ENCODE results near the gene FXYD2.

Gene FXYD2

DNA sequence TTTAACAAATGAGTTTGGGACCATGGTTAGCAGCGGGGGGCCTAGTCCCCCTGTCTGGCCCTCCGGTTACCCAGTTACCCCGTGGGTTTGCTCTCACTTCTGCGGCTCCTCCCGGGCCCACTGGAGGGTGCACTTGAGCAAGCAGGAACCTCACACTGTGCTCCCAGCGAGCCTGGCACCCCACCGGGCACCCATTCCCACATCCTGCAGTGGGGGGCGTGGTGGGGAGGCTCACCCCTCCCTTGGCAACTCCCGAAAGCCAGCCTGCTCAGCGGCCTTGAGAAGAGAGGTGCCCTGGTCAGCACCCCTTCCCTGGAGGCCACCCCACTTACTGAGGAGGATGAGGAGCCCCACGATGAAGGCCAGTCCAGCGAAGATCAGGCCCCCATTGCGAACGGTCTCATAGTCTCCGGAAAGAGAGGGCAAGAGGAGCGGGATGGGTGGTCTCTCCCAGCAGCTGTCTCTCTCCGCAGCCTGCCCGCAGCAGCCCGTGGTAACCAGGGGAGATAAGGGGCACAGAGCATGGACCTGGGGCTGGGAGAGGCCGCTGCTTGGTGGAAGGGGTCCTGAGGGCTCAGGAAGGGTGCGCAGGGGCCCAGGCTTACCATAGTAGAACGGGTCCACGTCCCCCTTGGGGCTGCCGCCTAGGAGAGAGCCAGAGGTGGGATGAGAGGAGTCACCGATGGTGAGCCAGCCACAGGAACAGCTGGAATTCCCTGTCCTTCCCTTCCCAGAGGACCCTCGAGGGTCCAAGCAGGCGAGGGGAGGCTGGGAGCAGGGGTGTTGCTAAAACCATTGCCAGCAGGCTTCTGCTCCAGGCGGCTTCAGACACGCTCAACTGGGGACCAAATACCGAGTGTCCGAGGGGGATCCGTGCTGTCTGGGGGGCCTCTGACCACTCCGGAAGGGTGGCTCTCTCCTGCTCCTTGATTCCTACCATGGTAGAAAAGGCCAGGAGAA is 2.2 kb downstream of the FXYD2 start:
- Histone ChIP-seq H3K27me3 (ENCODE audit: insufficient read depth, low read length) (no peaks in the 10 kb centered on the region), H2AK5ac (ENCODE audit: low read length) (no peak overlapping the region), H2BK5ac (ENCODE audit: low read depth, low read length, poor library complexity) (no peak overlapping the region), H3K27ac (ENCODE audit: low read depth, low read length) (no peak overlapping the region), H3K36me3 (ENCODE audit: control insufficient read depth in 1 of 2, insufficient read depth in 2 of 2, low read length in 2 of 2) (no peaks in the 10 kb centered on the region), H4K91ac (ENCODE audit: low read depth, low read length) (no peak overlapping the region), H3K79me2 (ENCODE audit: control insufficient read depth, insufficient read depth, low read length, poor library complexity) (no peaks in the 10 kb centered on the region), H3K18ac (ENCODE audit: low read length) (no peak overlapping the region), H3K4me1 (ENCODE audit: control insufficient read depth in 1 of 2, insufficient read depth in 2 of 2, low read length in 2 of 2) (peaks cover 3 to 7% of the 10 kb centered on the region in 2 experiments), H2BK12ac (ENCODE audit: low read length) (no peak overlapping the region), H3K9me3 (ENCODE audit: insufficient read depth, low read depth, low read length) (no peaks in the 10 kb centered on the region), H4K12ac (ENCODE audit: low read depth, low read length) (no peak overlapping the region), H3K14ac (ENCODE audit: low read length) (no peak overlapping the region), H3K23ac (ENCODE audit: low read length) (no peak overlapping the region), H2BK120ac (ENCODE audit: insufficient read depth, low read length, poor library complexity) (no peak overlapping the region), H3K4me3 (ENCODE audit: low read depth, low read length) (no peak overlapping the region), H3K9ac (ENCODE audit: low read length) (no peak overlapping the region), H4K8ac (ENCODE audit: low read depth, low read length) (no peak overlapping the region), H3K4me2 (ENCODE audit: low read length) (no peak overlapping the region), H3K79me1 (ENCODE audit: low read length) (no peaks in the 10 kb centered on the region), H2AFZ (ENCODE audit: insufficient read depth, low read length, poor library complexity) (no peak overlapping the region), H3K4ac (ENCODE audit: low read depth, low read length) (no peak overlapping the region)
- no CpG with 5 or more reads among the region's 33 CpGs for WGBS (ENCODE audit: extremely low coverage, insufficient coverage, insufficient read length)
- DNase-seq: no peak

DNA sequence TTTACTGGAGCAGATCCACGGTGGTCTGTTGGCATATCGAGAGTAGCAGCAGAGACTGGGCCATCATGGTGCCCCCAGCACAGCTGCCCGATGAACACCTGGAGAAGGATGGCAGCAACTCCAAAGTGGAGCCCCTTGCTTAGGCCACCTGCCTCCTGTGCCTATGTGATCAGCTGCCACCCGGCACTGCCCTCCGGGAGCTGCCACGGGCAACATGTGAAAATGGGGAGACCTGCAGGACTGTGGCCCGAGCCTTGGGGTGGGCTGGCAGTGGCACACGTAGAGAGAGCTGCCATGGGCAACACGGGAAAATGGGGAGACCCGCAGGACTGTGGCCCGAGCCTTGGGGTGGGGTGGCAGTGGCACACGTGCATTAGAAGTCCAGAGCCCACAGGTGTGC is 3.1 kb downstream of the FXYD2 start:
- Histone ChIP-seq H3K79me2 (ENCODE audit: control insufficient read depth, insufficient read depth, low read length, poor library complexity) (no peaks in the 10 kb centered on the region), H4K8ac (ENCODE audit: low read depth, low read length) (no peak overlapping the region), H3K9me3 (ENCODE audit: insufficient read depth, low read depth, low read length) (no peaks in the 10 kb centered on the region), H3K4me2 (ENCODE audit: low read length) (no peak overlapping the region), H3K36me3 (ENCODE audit: control insufficient read depth in 1 of 2, insufficient read depth in 2 of 2, low read length in 2 of 2) (no peaks in the 10 kb centered on the region), H2AK5ac (ENCODE audit: low read length) (no peak overlapping the region), H3K27ac (ENCODE audit: low read depth, low read length) (no peak overlapping the region), H3K4me1 (ENCODE audit: control insufficient read depth in 1 of 2, insufficient read depth in 2 of 2, low read length in 2 of 2) (peaks cover 12 to 16% of the 10 kb centered on the region in 2 experiments), H3K4ac (ENCODE audit: low read depth, low read length) (no peak overlapping the region), H2AFZ (ENCODE audit: insufficient read depth, low read length, poor library complexity) (no peak overlapping the region), H4K91ac (ENCODE audit: low read depth, low read length) (no peak overlapping the region), H3K9ac (ENCODE audit: low read length) (no peak overlapping the region), H3K27me3 (ENCODE audit: insufficient read depth, low read length) (no peaks in the 10 kb centered on the region), H2BK12ac (ENCODE audit: low read length) (no peak overlapping the region), H3K18ac (ENCODE audit: low read length) (no peak overlapping the region), H4K12ac (ENCODE audit: low read depth, low read length) (no peak overlapping the region), H3K23ac (ENCODE audit: low read length) (no peak overlapping the region), H3K4me3 (ENCODE audit: low read depth, low read length) (no peak overlapping the region), H2BK120ac (ENCODE audit: insufficient read depth, low read length, poor library complexity) (no peak overlapping the region), H3K79me1 (ENCODE audit: low read length) (no peaks in the 10 kb centered on the region), H2BK5ac (ENCODE audit: low read depth, low read length, poor library complexity) (no peak overlapping the region), H3K14ac (ENCODE audit: low read length) (no peak overlapping the region)
- no peak for DNase-seq
- WGBS (ENCODE audit: extremely low coverage, insufficient coverage, insufficient read length): no CpG with 5 or more reads among the region's 12 CpGs

DNA sequence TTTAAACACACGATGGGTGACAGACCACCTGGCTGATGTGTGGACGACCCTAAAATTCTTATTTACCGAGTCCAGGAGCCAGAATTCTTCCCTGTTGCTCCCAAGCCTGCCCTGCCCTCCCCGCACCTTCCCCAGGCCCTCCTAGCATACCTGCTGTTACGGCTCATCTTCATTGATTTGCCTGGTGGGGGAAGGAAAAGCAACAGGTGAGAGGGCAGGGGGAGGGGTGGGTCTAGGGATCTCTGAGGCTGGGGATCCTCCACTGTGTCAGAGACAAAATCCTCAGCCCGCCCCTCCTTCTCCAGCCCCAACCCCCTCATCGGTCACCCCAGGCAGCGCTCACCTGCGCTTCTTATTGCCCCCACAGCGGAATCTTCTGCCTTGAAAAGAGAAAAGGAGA is 4.0 kb downstream of the FXYD2 start:
- Histone ChIP-seq H4K91ac (ENCODE audit: low read depth, low read length) (no peak overlapping the region), H3K36me3 (ENCODE audit: control insufficient read depth in 1 of 2, insufficient read depth in 2 of 2, low read length in 2 of 2) (no peaks in the 10 kb centered on the region), H3K27ac (ENCODE audit: low read depth, low read length) (no peak overlapping the region), H2BK120ac (ENCODE audit: insufficient read depth, low read length, poor library complexity) (no peak overlapping the region), H3K18ac (ENCODE audit: low read length) (no peak overlapping the region), H3K79me2 (ENCODE audit: control insufficient read depth, insufficient read depth, low read length, poor library complexity) (no peaks in the 10 kb centered on the region), H3K14ac (ENCODE audit: low read length) (no peak overlapping the region), H3K9ac (ENCODE audit: low read length) (no peak overlapping the region), H3K4me2 (ENCODE audit: low read length) (no peak overlapping the region), H3K23ac (ENCODE audit: low read length) (no peak overlapping the region), H2BK12ac (ENCODE audit: low read length) (no peak overlapping the region), H4K12ac (ENCODE audit: low read depth, low read length) (no peak overlapping the region), H3K9me3 (ENCODE audit: insufficient read depth, low read depth, low read length) (no peaks in the 10 kb centered on the region), H3K4me3 (ENCODE audit: low read depth, low read length) (no peak overlapping the region), H4K8ac (ENCODE audit: low read depth, low read length) (no peak overlapping the region), H3K4ac (ENCODE audit: low read depth, low read length) (no peak overlapping the region), H2AK5ac (ENCODE audit: low read length) (no peak overlapping the region), H2BK5ac (ENCODE audit: low read depth, low read length, poor library complexity) (no peak overlapping the region), H3K4me1 (ENCODE audit: control insufficient read depth in 1 of 2, insufficient read depth in 2 of 2, low read length in 2 of 2) (peaks cover 21 to 23% of the 10 kb centered on the region in 2 experiments), H2AFZ (ENCODE audit: insufficient read depth, low read length, poor library complexity) (no peak overlapping the region), H3K27me3 (ENCODE audit: insufficient read depth, low read length) (no peaks in the 10 kb centered on the region), H3K79me1 (ENCODE audit: low read length) (peaks cover 4% of the 10 kb centered on the region)
- WGBS (ENCODE audit: extremely low coverage, insufficient coverage, insufficient read length): no CpG with 5 or more reads among the region's 10 CpGs
- no peak for DNase-seq

DNA sequence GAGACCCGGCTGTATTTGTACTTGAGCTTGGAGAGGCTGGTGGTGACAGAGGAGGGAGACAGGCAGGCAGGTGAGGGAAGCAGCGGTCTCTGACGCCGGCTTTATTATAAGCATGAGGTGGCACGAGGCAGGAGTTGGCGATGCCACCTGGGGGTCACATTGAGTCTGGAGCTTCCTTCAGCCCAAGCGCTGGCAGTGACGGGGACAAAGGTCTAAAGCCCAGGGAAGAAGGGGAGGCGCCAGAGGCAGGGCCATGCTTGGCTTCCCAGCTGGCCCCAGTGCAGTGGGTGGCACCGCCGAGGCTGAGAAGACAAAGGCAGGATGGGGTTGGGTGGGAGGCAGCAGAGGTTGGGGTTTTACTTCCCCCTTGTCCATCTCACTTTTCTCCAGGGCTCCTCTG is 4.5 kb downstream of the FXYD2 start:
- no peaks in the 10 kb centered on the region for H3K27me3 ChIP-seq (ENCODE audit: insufficient read depth, low read length)
- no peak overlapping the region for H2BK12ac ChIP-seq (ENCODE audit: low read length)
- no peak overlapping the region for H3K4me2 ChIP-seq (ENCODE audit: low read length)
- DNase-seq: no peak
- no peak overlapping the region for H2BK120ac ChIP-seq (ENCODE audit: insufficient read depth, low read length, poor library complexity)
- no peak overlapping the region for H3K4ac ChIP-seq (ENCODE audit: low read depth, low read length)
- WGBS (ENCODE audit: extremely low coverage, insufficient coverage, insufficient read length): no CpG with 5 or more reads among the region's 11 CpGs
- no peak overlapping the region for H3K23ac ChIP-seq (ENCODE audit: low read length)
- no peak overlapping the region for H3K4me3 ChIP-seq (ENCODE audit: low read depth, low read length)
- H2BK5ac ChIP-seq (ENCODE audit: low read depth, low read length, poor library complexity): no peak overlapping the region
- no peak overlapping the region for H4K91ac ChIP-seq (ENCODE audit: low read depth, low read length)
- H2AFZ ChIP-seq (ENCODE audit: insufficient read depth, low read length, poor library complexity): no peak overlapping the region
- peaks cover 21 to 26% of the 10 kb centered on the region in 2 experiments for H3K4me1 ChIP-seq (ENCODE audit: control insufficient read depth in 1 of 2, insufficient read depth in 2 of 2, low read length in 2 of 2)
- no peaks in the 10 kb centered on the region for H3K36me3 ChIP-seq (ENCODE audit: control insufficient read depth in 1 of 2, insufficient read depth in 2 of 2, low read length in 2 of 2)
- H4K12ac ChIP-seq (ENCODE audit: low read depth, low read length): no peak overlapping the region
- H3K14ac ChIP-seq (ENCODE audit: low read length): no peak overlapping the region
- no peaks in the 10 kb centered on the region for H3K79me2 ChIP-seq (ENCODE audit: control insufficient read depth, insufficient read depth, low read length, poor library complexity)
- H4K8ac ChIP-seq (ENCODE audit: low read depth, low read length): no peak overlapping the region
- no peak overlapping the region for H3K18ac ChIP-seq (ENCODE audit: low read length)
- no peak overlapping the region for H3K27ac ChIP-seq (ENCODE audit: low read depth, low read length)
- H3K9ac ChIP-seq (ENCODE audit: low read length): no peak overlapping the region
- no peaks in the 10 kb centered on the region for H3K9me3 ChIP-seq (ENCODE audit: insufficient read depth, low read depth, low read length)
- no peak overlapping the region for H2AK5ac ChIP-seq (ENCODE audit: low read length)
- peaks cover 4% of the 10 kb centered on the region for H3K79me1 ChIP-seq (ENCODE audit: low read length)
